T-helper 2 cell treated with Interferon-gamma antibody and Interleukin-4, amounts not matched to agents 5 μg/mL and 100 μg/mL, for 36 hours (primary cell): ENCODE results near the gene FHOD3.
"Not testable (repeated sequence)": the region's sequence is repeated elsewhere in the genome, so short reads cannot be mapped to it uniquely, and the experiment has no call there.

ENCODE experiments used
- DNase-seq: peaks from one replicate; pipeline ENCODE4 v3.0.0; 2021; ENCODE audit warnings: low spot score
- H3K27ac Mint-ChIP-seq: one replicate; pipeline ENCODE4 v1.8.0; 2021; ENCODE audit warnings: mild to moderate bottlenecking, mixed read lengths
- H3K27me3 Mint-ChIP-seq: one replicate; pipeline ENCODE4 v1.8.0; 2021; ENCODE audit warnings: low read depth, mixed read lengths
- H3K36me3 Mint-ChIP-seq: one replicate; pipeline ENCODE4 v1.8.0; 2021; ENCODE audit warnings: low read depth, mixed read lengths
- H3K4me1 Mint-ChIP-seq: one replicate; pipeline ENCODE4 v1.8.0; 2021; ENCODE audit warnings: low read depth, mixed read lengths
- H3K4me3 Mint-ChIP-seq: one replicate; pipeline ENCODE4 v1.8.0; 2022; ENCODE audit warnings: mild to moderate bottlenecking, moderate library complexity, mixed read lengths
- H3K9me3 Mint-ChIP-seq: one replicate; pipeline ENCODE4 v1.8.0; 2021; ENCODE audit warnings: mixed read lengths

The FHOD3 gene

GRCh38 chr18:36813101-36813775, 515.7 kb downstream of the FHOD3 start:
- H3K27me3 Mint-ChIP-seq = no peaks in the 10 kb centered on the region
- no peak overlapping the region for H3K4me3 Mint-ChIP-seq
- peaks cover 30% of the 10 kb centered on the region for H3K36me3 Mint-ChIP-seq
- H3K9me3 Mint-ChIP-seq = no peaks in the 10 kb centered on the region
- no peak for DNase-seq
- no peaks in the 10 kb centered on the region for H3K4me1 Mint-ChIP-seq
- H3K27ac Mint-ChIP-seq = no peak overlapping the region

GRCh38 chr18:36813824-36814223, 516.3 kb downstream of the FHOD3 start:
- Mint-ChIP-seq H3K4me1 (no peaks in the 10 kb centered on the region), H3K4me3 (no peak overlapping the region), H3K9me3 (no peaks in the 10 kb centered on the region), H3K36me3 (peaks cover 30% of the 10 kb centered on the region), H3K27ac (no peak overlapping the region), H3K27me3 (no peaks in the 10 kb centered on the region)
- no peak for DNase-seq

- Mint-ChIP-seq H3K27ac (no peak overlapping the region), H3K4me1 (peaks cover 2% of the 10 kb centered on the region)
These were observed 517.5 kb downstream of the FHOD3 start for GRCh38 chr18:36814994-36815393.

GRCh38 chr18:36816096-36816495, 518.6 kb downstream of the FHOD3 start:
- not testable (repeated sequence) for DNase-seq, H3K27me3 Mint-ChIP-seq, H3K27ac Mint-ChIP-seq, H3K9me3 Mint-ChIP-seq, H3K4me3 Mint-ChIP-seq, H3K4me1 Mint-ChIP-seq
- peaks cover 34% of the 10 kb centered on the region for H3K36me3 Mint-ChIP-seq

More at GRCh38 chr18:36814994-36815393, 517.5 kb downstream of the FHOD3 start:
- no peak overlapping the region for H3K4me3 Mint-ChIP-seq
- H3K27me3 Mint-ChIP-seq = no peaks in the 10 kb centered on the region
- H3K9me3 Mint-ChIP-seq = no peaks in the 10 kb centered on the region
- peaks cover 34% of the 10 kb centered on the region for H3K36me3 Mint-ChIP-seq
- DNase-seq = no peak

- peaks cover 7% of the 10 kb centered on the region for H3K4me1 Mint-ChIP-seq
- no peak overlapping the region for H3K4me3 Mint-ChIP-seq
- peaks cover 40% of the 10 kb centered on the region for H3K36me3 Mint-ChIP-seq
- DNase-seq = no peak
- no peaks in the 10 kb centered on the region for H3K27me3 Mint-ChIP-seq
- no peaks in the 10 kb centered on the region for H3K9me3 Mint-ChIP-seq
- no peak overlapping the region for H3K27ac Mint-ChIP-seq
These were observed 519.5 kb downstream of the FHOD3 start for GRCh38 chr18:36817039-36817438.

DNA sequence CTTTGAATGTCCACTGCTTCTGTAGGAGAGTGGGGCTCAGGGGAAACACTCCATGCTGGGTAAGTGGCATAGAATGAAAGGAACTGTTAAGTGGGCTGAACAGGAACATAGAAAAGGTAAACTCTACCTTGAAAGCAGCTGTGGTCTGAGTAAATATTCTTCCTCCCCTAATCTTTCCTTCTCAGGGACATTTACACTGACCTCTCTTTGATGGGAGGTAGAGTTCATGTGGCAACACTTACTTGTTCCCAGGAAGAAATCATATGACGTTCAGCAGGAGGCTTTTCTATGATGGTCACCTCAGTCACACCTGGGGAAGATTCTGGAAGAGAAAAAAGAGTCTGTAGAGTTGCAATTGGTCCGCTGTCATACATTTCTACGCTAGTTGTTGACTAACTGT, 521.1 kb downstream of the FHOD3 start:
- H3K27me3 Mint-ChIP-seq = no peaks in the 10 kb centered on the region
- H3K9me3 Mint-ChIP-seq = no peaks in the 10 kb centered on the region
- H3K36me3 Mint-ChIP-seq = peaks cover 44% of the 10 kb centered on the region
- no peak overlapping the region for H3K27ac Mint-ChIP-seq
- no peak for DNase-seq
- peaks cover 7% of the 10 kb centered on the region for H3K4me1 Mint-ChIP-seq
- no peak overlapping the region for H3K4me3 Mint-ChIP-seq

GRCh38 chr18:36819621-36820020, 522.1 kb downstream of the FHOD3 start:
- Mint-ChIP-seq H3K4me3 (no peak overlapping the region), H3K9me3 (no peaks in the 10 kb centered on the region), H3K36me3 (peaks cover 49% of the 10 kb centered on the region), H3K27me3 (no peaks in the 10 kb centered on the region), H3K27ac (no peak overlapping the region), H3K4me1 (peaks cover 16% of the 10 kb centered on the region)
- no peak for DNase-seq

DNA sequence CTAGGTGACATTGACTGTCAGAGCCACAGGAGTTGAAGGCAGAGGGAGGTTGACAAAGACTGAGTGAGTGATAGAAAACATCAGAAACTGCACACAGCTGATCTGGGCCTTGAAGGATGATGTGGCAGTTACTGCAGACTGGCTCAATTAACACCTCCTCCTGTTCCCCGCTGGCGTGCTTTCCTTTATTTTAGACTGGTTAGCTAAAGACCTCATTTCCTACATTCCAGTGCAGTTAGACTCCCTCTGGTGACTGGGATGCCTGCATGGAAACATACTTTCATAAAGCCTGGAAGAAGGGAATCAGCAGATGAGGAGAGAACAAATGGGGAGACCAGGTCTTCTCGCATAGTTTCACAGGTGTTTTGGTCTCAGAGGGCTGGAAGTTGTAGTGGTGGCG, 524.2 kb downstream of the FHOD3 start:
- DNase-seq = no peak
- H3K4me3 Mint-ChIP-seq = no peak overlapping the region
- no peak overlapping the region for H3K27ac Mint-ChIP-seq
- H3K27me3 Mint-ChIP-seq = no peaks in the 10 kb centered on the region
- no peaks in the 10 kb centered on the region for H3K9me3 Mint-ChIP-seq
- H3K4me1 Mint-ChIP-seq = peaks cover 21% of the 10 kb centered on the region
- peaks cover 50% of the 10 kb centered on the region for H3K36me3 Mint-ChIP-seq

DNA sequence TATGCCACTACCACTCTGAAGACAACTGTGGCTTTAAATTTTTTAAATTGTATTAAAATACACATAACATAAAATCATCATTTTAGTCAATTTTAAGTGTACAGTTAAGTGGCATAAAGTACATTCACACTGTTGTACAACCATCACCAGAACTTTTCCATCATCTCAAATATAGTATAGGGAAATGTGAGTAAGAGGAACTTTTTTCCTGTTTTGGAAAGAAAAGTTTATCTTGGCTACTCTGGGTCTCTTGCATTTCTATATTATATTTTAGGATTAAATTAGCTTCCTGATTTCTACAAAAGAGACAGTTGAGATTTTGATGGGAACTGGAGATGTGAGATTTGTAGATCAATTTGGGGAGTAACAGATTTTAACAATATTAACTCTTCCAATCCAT, 528.0 kb downstream of the FHOD3 start:
- H3K27me3 Mint-ChIP-seq = no peaks in the 10 kb centered on the region
- H3K4me3 Mint-ChIP-seq = no peak overlapping the region
- no peak for DNase-seq
- H3K9me3 Mint-ChIP-seq = no peaks in the 10 kb centered on the region
- peaks cover 40% of the 10 kb centered on the region for H3K4me1 Mint-ChIP-seq
- no peak overlapping the region for H3K27ac Mint-ChIP-seq
- H3K36me3 Mint-ChIP-seq = peaks cover 42% of the 10 kb centered on the region

DNA sequence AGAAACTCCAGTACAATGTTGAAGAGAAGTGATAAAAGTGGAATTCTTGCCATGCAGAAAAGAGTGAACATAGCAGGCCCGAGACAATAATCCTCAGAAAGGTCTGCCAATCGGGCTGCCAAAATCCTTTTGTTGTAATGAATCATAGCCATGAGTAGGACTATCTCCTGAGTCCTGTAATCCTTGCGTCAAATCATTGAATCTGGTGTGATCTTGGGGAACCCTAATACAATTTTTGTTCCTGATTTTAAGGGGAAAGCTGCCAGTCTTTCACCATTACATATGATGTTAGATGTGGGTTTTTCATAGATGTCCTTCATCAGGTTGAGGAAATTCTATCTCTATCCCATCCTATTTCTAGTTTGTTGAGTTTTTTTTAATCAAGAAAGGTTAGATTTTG, 529.0 kb downstream of the FHOD3 start:
- Mint-ChIP-seq H3K4me3 (no peak overlapping the region), H3K4me1 (peaks cover 44% of the 10 kb centered on the region), H3K9me3 (no peaks in the 10 kb centered on the region), H3K36me3 (peaks cover 37% of the 10 kb centered on the region), H3K27ac (no peak overlapping the region), H3K27me3 (no peaks in the 10 kb centered on the region)
- no peak for DNase-seq

- H3K36me3 Mint-ChIP-seq = peaks cover 26% of the 10 kb centered on the region
- DNase-seq = no peak
- no peaks in the 10 kb centered on the region for H3K9me3 Mint-ChIP-seq
- no peaks in the 10 kb centered on the region for H3K27me3 Mint-ChIP-seq
- H3K4me1 Mint-ChIP-seq = peaks cover 44% of the 10 kb centered on the region
- peak overlapping the region; percentile 98 for H3K27ac Mint-ChIP-seq
- peak overlapping the region; percentile 86 for H3K4me3 Mint-ChIP-seq
These were observed 530.7 kb downstream of the FHOD3 start for GRCh38 chr18:36828157-36828629.

DNA sequence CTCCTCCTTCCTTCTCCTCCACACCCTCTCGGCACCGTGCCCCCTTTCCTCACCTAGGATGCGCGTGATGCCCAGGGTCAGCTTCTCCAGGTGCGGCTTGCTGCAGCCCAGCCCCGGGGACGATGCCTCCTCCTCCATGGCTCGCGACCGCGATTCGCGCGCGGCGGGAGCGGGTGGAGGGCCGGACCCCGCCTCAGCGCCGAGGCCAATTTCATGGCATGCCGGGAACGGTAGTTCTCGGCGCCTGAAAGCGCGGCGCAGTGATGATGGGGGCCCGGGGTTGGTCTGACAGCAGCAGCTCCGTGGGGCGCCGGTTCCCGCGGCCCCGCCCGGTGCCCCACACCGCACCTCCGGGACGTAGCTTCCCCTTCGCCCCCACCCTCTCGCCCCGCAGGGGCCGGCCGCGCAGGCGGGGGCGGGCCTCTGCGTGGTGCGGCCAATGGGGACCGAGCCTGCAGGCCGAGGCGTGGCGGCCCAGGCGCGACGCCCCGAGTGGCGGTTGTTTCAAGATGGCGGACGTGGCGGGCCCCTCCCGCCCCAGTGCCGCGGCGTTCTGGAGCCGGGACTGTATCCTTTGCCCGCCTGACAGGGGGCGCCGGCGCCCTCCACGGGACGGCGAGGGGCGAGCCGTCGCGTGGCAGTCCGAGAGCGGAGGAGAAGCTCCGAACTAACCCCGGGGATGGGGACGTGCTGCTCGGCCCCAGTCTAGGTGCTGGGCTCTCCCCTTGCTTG, 531.3 kb downstream of the FHOD3 start, which contains the start of the genes KIAA1328 and TPGS2:
TSS of gene KIAA1328 (plus strand) at position 498 of the 732 bp plus-strand sequence. CDS start at position 510, 12 bp downstream.
TSS of gene TPGS2 (minus strand) at position 373 of the 732 bp plus-strand sequence. CDS start at position 138, 235 bp downstream.
- peak within 1 kb of the TSS; percentile 86 for H3K4me3 Mint-ChIP-seq
- DNase-seq = peak; percentile 90
- peaks cover 42% of the 10 kb centered on the region for H3K4me1 Mint-ChIP-seq
- peaks cover 24% of the 10 kb centered on the region for H3K36me3 Mint-ChIP-seq
- H3K9me3 Mint-ChIP-seq = no peaks in the 10 kb centered on the region
- H3K27me3 Mint-ChIP-seq = no peaks in the 10 kb centered on the region
- H3K27ac Mint-ChIP-seq = peak within 1 kb of the TSS; percentile 98
